HEK293 (cell line): ENCODE results near the gene MALL.

ENCODE experiments used
- CTCF ChIA-PET: fragments of 350-600 bp; formaldehyde crosslinking; extraction: SDS; loops from one replicate; lab custom pipeline; 2021; ENCODE audit warnings: antibody characterized with exemption; lab: Yijun Ruan, JAX
- POLR2A ChIA-PET: fragments of 300-600 bp; formaldehyde crosslinking; extraction: SDS; loops from one replicate; lab custom pipeline; 2020; ENCODE audit warnings: antibody characterized with exemption, inconsistent platforms; lab: Yijun Ruan, JAX
- H3K27ac ChIP-seq: fragments of 200-500 bp; sonication (Bioruptor generic); 2 replicates; pipeline ENCODE4 v1.5.1; 2014; ENCODE audit warnings: low read depth, low read length, control low read depth, inconsistent platforms; ENCODE audit errors: extremely low read depth
- H3K36me3 ChIP-seq, 2 experiments: fragments of 200-500 bp in 1 of 2; sonication (Bioruptor generic) in 1 of 2; 1 replicate in 1 of 2; 2 replicates in 1 of 2; pipeline ENCODE4 v1.5.1; 2014 to 2017; ENCODE audit warnings: inconsistent platforms in 2 of 2, low read length in 2 of 2; ENCODE audit not compliant: control insufficient read depth in 2 of 2, insufficient read depth in 1 of 2
- H3K4me1 ChIP-seq: fragments of 200-500 bp; sonication (Bioruptor generic); 2 replicates; pipeline ENCODE4 v1.5.1; 2014; ENCODE audit warnings: mild to moderate bottlenecking, low read length, inconsistent platforms; ENCODE audit not compliant: control insufficient read depth, insufficient read depth
- H3K4me3 ChIP-seq: 2 replicates; pipeline ENCODE4 v1.5.1; 2011; ENCODE audit warnings: low read depth, mild to moderate bottlenecking, control low read depth, low read length, moderate library complexity
- H3K9me3 ChIP-seq: fragments of 200-500 bp; sonication (Bioruptor generic); 2 replicates; pipeline ENCODE4 v1.5.1; 2014; ENCODE audit warnings: low read depth, low read length, inconsistent platforms; ENCODE audit not compliant: control insufficient read depth, insufficient read depth
- ELK4 ChIP-seq: IDR thresholded peaks from 2 replicates; pipeline ENCODE4 v1.6.1; 2011; ENCODE audit warnings: mild to moderate bottlenecking, low read depth, low read length, borderline replicate concordance
- FEZF1 ChIP-seq: fragments of 450-650 bp; formaldehyde crosslinking; IDR thresholded peaks from 2 replicates; pipeline ENCODE4 v1.5.1; 2016; ENCODE audit warnings: missing biosample characterization, missing genetic modification characterization
- GLI2 ChIP-seq: fragments of 450-650 bp; formaldehyde crosslinking; IDR thresholded peaks from 2 replicates; pipeline ENCODE4; 2017; ENCODE audit warnings: missing biosample characterization, missing genetic modification characterization, low read depth, borderline replicate concordance
- MZF1 ChIP-seq: fragments of 450-650 bp; formaldehyde crosslinking; IDR thresholded peaks from 2 replicates; pipeline ENCODE4 v1.5.1; 2017; ENCODE audit warnings: missing biosample characterization, missing genetic modification characterization, borderline replicate concordance
- PRDM1 ChIP-seq: fragments of 450-650 bp; formaldehyde crosslinking; IDR thresholded peaks from 2 replicates; pipeline ENCODE4; 2016; ENCODE audit warnings: missing biosample characterization, missing genetic modification characterization
- SP7 ChIP-seq: fragments of 450-650 bp; formaldehyde crosslinking; IDR thresholded peaks from 2 replicates; pipeline ENCODE4 v1.5.1; 2016; ENCODE audit warnings: missing biosample characterization, missing genetic modification characterization
- WT1 ChIP-seq: fragments of 450-650 bp; formaldehyde crosslinking; IDR thresholded peaks from 2 replicates; pipeline ENCODE4 v1.5.1; 2016; ENCODE audit warnings: missing biosample characterization, missing genetic modification characterization
- ZFP37 ChIP-seq: fragments of 450-650 bp; formaldehyde crosslinking; IDR thresholded peaks from 2 replicates; pipeline ENCODE4 v1.5.1; 2016; ENCODE audit warnings: missing biosample characterization, missing genetic modification characterization
- ZIC2 ChIP-seq: fragments of 450-650 bp; formaldehyde crosslinking; IDR thresholded peaks from 2 replicates; pipeline ENCODE4 v1.5.1; 2016; ENCODE audit warnings: missing biosample characterization, missing genetic modification characterization
- ZNF10 ChIP-seq: fragments of 450-650 bp; formaldehyde crosslinking; IDR thresholded peaks from 2 replicates; pipeline ENCODE4 v1.5.1; 2017; ENCODE audit warnings: missing biosample characterization, missing genetic modification characterization
- ZNF112 ChIP-seq: fragments of 450-650 bp; formaldehyde crosslinking; IDR thresholded peaks from 2 replicates; pipeline ENCODE4 v1.5.0; 2017; ENCODE audit warnings: missing biosample characterization, missing genetic modification characterization
- ZNF221 ChIP-seq: fragments of 450-650 bp; formaldehyde crosslinking; IDR thresholded peaks from 2 replicates; pipeline ENCODE4 v1.5.1; 2017; ENCODE audit warnings: missing biosample characterization, missing genetic modification characterization, borderline replicate concordance
- ZNF239 ChIP-seq: fragments of 450-650 bp; formaldehyde crosslinking; IDR thresholded peaks from 2 replicates; pipeline ENCODE4 v1.5.1; 2016; ENCODE audit warnings: missing biosample characterization, missing genetic modification characterization
- ZNF26 ChIP-seq: fragments of 450-650 bp; formaldehyde crosslinking; IDR thresholded peaks from 2 replicates; pipeline ENCODE4 v1.5.1; 2016; ENCODE audit warnings: missing biosample characterization, missing genetic modification characterization
- ZNF449 ChIP-seq: fragments of 450-650 bp; formaldehyde crosslinking; IDR thresholded peaks from 2 replicates; pipeline ENCODE4 v1.5.1; 2017; ENCODE audit warnings: missing biosample characterization, mild to moderate bottlenecking, missing genetic modification characterization, moderate library complexity
- ZNF549 ChIP-seq: fragments of 450-650 bp; IDR thresholded peaks from 2 replicates; pipeline ENCODE4 v1.5.1; 2018; ENCODE audit warnings: missing biosample characterization, missing genetic modification characterization, mild to moderate bottlenecking, inconsistent platforms, moderate library complexity
- ZNF660 ChIP-seq: fragments of 450-650 bp; IDR thresholded peaks from 2 replicates; pipeline ENCODE4 v1.5.1; 2018; ENCODE audit warnings: missing biosample characterization, mild to moderate bottlenecking, missing genetic modification characterization
- ZNF701 ChIP-seq: fragments of 450-650 bp; formaldehyde crosslinking; IDR thresholded peaks from 2 replicates; pipeline ENCODE4 v1.5.1; 2016; ENCODE audit warnings: missing biosample characterization, missing genetic modification characterization
- ZNF76 ChIP-seq: fragments of 450-650 bp; formaldehyde crosslinking; IDR thresholded peaks from 2 replicates; pipeline ENCODE4; 2016; ENCODE audit warnings: low read depth, missing biosample characterization, missing genetic modification characterization, borderline replicate concordance
- ZNF843 ChIP-seq: fragments of 450-650 bp; formaldehyde crosslinking; IDR thresholded peaks from 2 replicates; pipeline ENCODE4 v1.5.1; 2016; ENCODE audit warnings: missing biosample characterization, missing genetic modification characterization
- TF ChIP-seq, protein P1 (sequence below): fragments of 450-650 bp; formaldehyde crosslinking; IDR thresholded peaks from 2 replicates; pipeline ENCODE4 v1.5.1; 2016; ENCODE audit warnings: missing biosample characterization, missing genetic modification characterization
- TF ChIP-seq, protein P2 (sequence below): fragments of 450-650 bp; formaldehyde crosslinking; IDR thresholded peaks from 2 replicates; pipeline ENCODE4 v1.5.1; 2016; ENCODE audit warnings: missing biosample characterization, missing genetic modification characterization

MALL gene

DNA sequence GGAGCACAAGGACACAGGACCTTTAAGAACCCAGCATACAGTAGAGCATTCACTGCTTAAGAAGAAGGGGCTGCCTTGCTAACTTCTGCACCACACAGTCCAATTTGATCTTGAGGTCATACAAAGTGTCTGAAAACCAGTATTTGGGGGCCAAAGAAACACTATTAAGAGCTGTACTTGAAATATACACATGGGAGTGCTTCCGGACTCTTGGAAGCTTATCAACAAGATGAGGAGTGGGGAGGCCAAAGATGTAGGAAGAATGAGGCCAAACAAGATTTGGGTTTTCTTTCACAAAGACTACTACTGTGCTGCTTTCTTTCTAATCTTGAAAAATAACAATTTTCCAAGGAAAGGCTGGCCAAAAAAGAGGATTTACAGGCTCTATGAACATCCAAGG is 24.8 kb upstream of the MALL start (continued):
- TF ChIP-seq ZIC2 (tag by site-specific recombination) = no peak
- no peak for TF ChIP-seq PRDM1
- TF ChIP-seq ZNF660 (tag by site-specific recombination) = no peak
- no peak for TF ChIP-seq ELK4
- no peak for TF ChIP-seq ZNF76 (tag by site-specific recombination)

- no peaks in the 10 kb centered on the region for H3K9me3 ChIP-seq
- TF ChIP-seq ZNF112 (tag by site-specific recombination) (no peak), MZF1 (no peak), SP7 (tag by site-specific recombination) (no peak), WT1 (tag by site-specific recombination) (no peak), ZNF239 (no peak), ZNF10 (tag by site-specific recombination) (no peak)
- TF ChIP-seq, protein P1, sequence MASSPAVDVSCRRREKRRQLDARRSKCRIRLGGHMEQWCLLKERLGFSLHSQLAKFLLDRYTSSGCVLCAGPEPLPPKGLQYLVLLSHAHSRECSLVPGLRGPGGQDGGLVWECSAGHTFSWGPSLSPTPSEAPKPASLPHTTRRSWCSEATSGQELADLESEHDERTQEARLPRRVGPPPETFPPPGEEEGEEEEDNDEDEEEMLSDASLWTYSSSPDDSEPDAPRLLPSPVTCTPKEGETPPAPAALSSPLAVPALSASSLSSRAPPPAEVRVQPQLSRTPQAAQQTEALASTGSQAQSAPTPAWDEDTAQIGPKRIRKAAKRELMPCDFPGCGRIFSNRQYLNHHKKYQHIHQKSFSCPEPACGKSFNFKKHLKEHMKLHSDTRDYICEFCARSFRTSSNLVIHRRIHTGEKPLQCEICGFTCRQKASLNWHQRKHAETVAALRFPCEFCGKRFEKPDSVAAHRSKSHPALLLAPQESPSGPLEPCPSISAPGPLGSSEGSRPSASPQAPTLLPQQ (tag by site-specific recombination) = no peak
- no peaks in the 10 kb centered on the region for H3K36me3 ChIP-seq
These were observed 18.4 kb upstream of the MALL start for GRCh38 chr2:110134025-110134424.

DNA sequence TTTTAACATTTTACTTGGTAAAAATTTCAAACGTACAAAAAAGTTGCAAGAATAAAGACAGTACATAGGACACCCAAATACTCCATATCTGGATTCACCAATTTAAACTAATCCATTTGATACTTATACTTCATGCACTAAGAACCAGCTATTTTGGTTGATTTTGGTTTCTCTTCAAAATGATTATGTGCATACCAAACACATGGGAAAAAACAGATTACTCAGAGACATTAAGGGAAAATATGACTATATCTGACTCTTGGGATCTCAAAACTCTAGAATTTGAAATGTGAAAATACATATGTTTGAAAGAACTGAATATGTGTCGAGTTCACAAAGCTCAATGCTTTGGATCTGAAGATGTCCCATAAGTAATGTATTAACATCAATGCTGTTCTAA is 15.5 kb upstream of the MALL start:
- Histone ChIP-seq H3K27ac (no peak overlapping the region), H3K36me3 (no peaks in the 10 kb centered on the region), H3K4me1 (0 out of 2 replicates have a peak, but pooled peaks cover 1% of the 10 kb centered on the region), H3K9me3 (no peaks in the 10 kb centered on the region), H3K4me3 (no peak overlapping the region)
- ChIA-PET CTCF (no interaction called here), POLR2A (no interaction called here)
- no peak for TF ChIP-seq GLI2 (tag by site-specific recombination)

More at GRCh38 chr2:110134025-110134424, 18.4 kb upstream of the MALL start:
- POLR2A ChIA-PET = no interaction called here
- H3K27ac ChIP-seq = no peak overlapping the region
- H3K4me1 ChIP-seq = no peaks in the 10 kb centered on the region
- H3K4me3 ChIP-seq = no peak overlapping the region
- CTCF ChIA-PET = no interaction called here

GRCh38 chr2:110130757-110131156 is 15.1 kb upstream of the MALL start:
- H3K36me3 ChIP-seq = no peaks in the 10 kb centered on the region
- H3K4me1 ChIP-seq = 0 out of 2 replicates have a peak, but pooled peaks cover 3% of the 10 kb centered on the region
- H3K9me3 ChIP-seq = no peaks in the 10 kb centered on the region
- H3K4me3 ChIP-seq = no peak overlapping the region
- TF ChIP-seq ZFP37 (tag by site-specific recombination) (no peak), ZNF449 (no peak), ZNF549 (tag by site-specific recombination) (no peak), ZNF843 (no peak), ZNF701 (tag by site-specific recombination) (no peak), ZNF221 (no peak), FEZF1 (no peak), ZNF26 (tag by site-specific recombination) (no peak)
- TF ChIP-seq, protein P2, sequence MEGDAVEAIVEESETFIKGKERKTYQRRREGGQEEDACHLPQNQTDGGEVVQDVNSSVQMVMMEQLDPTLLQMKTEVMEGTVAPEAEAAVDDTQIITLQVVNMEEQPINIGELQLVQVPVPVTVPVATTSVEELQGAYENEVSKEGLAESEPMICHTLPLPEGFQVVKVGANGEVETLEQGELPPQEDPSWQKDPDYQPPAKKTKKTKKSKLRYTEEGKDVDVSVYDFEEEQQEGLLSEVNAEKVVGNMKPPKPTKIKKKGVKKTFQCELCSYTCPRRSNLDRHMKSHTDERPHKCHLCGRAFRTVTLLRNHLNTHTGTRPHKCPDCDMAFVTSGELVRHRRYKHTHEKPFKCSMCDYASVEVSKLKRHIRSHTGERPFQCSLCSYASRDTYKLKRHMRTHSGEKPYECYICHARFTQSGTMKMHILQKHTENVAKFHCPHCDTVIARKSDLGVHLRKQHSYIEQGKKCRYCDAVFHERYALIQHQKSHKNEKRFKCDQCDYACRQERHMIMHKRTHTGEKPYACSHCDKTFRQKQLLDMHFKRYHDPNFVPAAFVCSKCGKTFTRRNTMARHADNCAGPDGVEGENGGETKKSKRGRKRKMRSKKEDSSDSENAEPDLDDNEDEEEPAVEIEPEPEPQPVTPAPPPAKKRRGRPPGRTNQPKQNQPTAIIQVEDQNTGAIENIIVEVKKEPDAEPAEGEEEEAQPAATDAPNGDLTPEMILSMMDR (tag by site-specific recombination) = no peak
- POLR2A ChIA-PET = no interaction called here
- no peak overlapping the region for H3K27ac ChIP-seq
- CTCF ChIA-PET = no interaction called here
